SKM-1 (cell line): Measurements from ENCODE around the gene DHX30.
"Not testable (repeated sequence)": the region's sequence is repeated elsewhere in the genome, so short reads cannot be mapped to it uniquely, and the experiment has no call there.

ENCODE experiments used
- DNase-seq: peaks from one replicate; lab custom pipeline; 2025; ENCODE audit not compliant: unreplicated experiment; lab: John Stamatoyannopoulos, UW

Gene DHX30

GRCh38 chr3:47803480-47804025 lies 615 bp downstream of the DHX30 start:
- no peak for DNase-seq

- no peak for DNase-seq
These were observed 1.6 kb downstream of the DHX30 start for GRCh38 chr3:47804577-47804976.

- DNase-seq = no peak
These were observed 10.7 kb downstream of the DHX30 start for GRCh38 chr3:47813551-47814177.

- DNase-seq = no peak
These were observed 14.7 kb downstream of the DHX30 start for GRCh38 chr3:47817609-47818008.

GRCh38 chr3:47824541-47825473 lies 21.9 kb downstream of the DHX30 start:
- peak; percentile 36 for DNase-seq

- DNase-seq = no peak
These were observed 22.7 kb downstream of the DHX30 start for GRCh38 chr3:47825590-47825989.

GRCh38 chr3:47829482-47829881 lies 26.5 kb downstream of the DHX30 start:
- DNase-seq = not testable (repeated sequence)

- DNase-seq = no peak
These were observed 34.0 kb downstream of the DHX30 start for GRCh38 chr3:47836986-47837385.

GRCh38 chr3:47838503-47838902 lies 35.6 kb downstream of the DHX30 start:
- DNase-seq = no peak

GRCh38 chr3:47841786-47842349 lies 38.9 kb downstream of the DHX30 start:
- no peak for DNase-seq

- no peak for DNase-seq
These were observed 43.4 kb downstream of the DHX30 start for GRCh38 chr3:47846186-47846879.

GRCh38 chr3:47846880-47847248 lies 43.9 kb downstream of the DHX30 start:
- no peak for DNase-seq

- no peak for DNase-seq
These were observed 44.3 kb downstream of the DHX30 start for GRCh38 chr3:47847260-47847659.

- no peak for DNase-seq
These were observed 45.0 kb downstream of the DHX30 start for GRCh38 chr3:47847801-47848518.

GRCh38 chr3:47848599-47849117 lies 45.7 kb downstream of the DHX30 start:
- no peak for DNase-seq

GRCh38 chr3:47849186-47849698 lies 46.3 kb downstream of the DHX30 start:
- DNase-seq = no peak

GRCh38 chr3:47849699-47850563 lies 47.0 kb downstream of the DHX30 start:
- peak; percentile 47 for DNase-seq

- no peak for DNase-seq
These were observed 47.8 kb downstream of the DHX30 start for GRCh38 chr3:47850564-47851410.
